ENCODE measurements around the gene DOCK11. TPM values are rescaled to one million over a fixed set of nuclear protein-coding genes. Genes with fewer than 3 reads are reported as not detected.

Gene DOCK11
- total RNA-seq, 1 donor from 2014 or later, result 56.0 TPM

GRCh38 chrX:118723376-118723775 is 227.8 kb downstream of the DOCK11 start:
- peak overlapping the region; percentile 69 for H3K4me3 Mint-ChIP-seq
- POLR2A ChIA-PET, result no interaction called here
- no peak for DNase-seq

GRCh38 chrX:118724365-118724764 is 228.8 kb downstream of the DOCK11 start:
- ATAC-seq (ENCODE audit: low read depth), result peak; percentile 61
- no peaks in the 10 kb centered on the region for H3K36me3 Mint-ChIP-seq (ENCODE audit: low read depth)
- peaks cover 75% of the 10 kb centered on the region for H3K4me1 Mint-ChIP-seq
- intact Hi-C loops (cut with micrococcal nuclease), result loop anchor here (1.0 kb wide), 1 partner anchor 28 kb away; no protein-coding TSS in a partner anchor
- no peaks in the 10 kb centered on the region for H3K9me3 Mint-ChIP-seq
- ChIA-PET POLR2A (no interaction called here), CTCF (no interaction called here)
- H3K4me3 Mint-ChIP-seq, result peak overlapping the region; percentile 69
- H3K27ac Mint-ChIP-seq, result peak overlapping the region; percentile 83
- peak; percentile 18 for DNase-seq
- no peak for TF ChIP-seq CTCF (IDR thresholded peaks at IDR 0.05)
- H3K27me3 Mint-ChIP-seq, result no peaks in the 10 kb centered on the region

More at GRCh38 chrX:118723376-118723775, 227.8 kb downstream of the DOCK11 start:
- intact Hi-C loops (cut with micrococcal nuclease), result no loop called here
- CTCF ChIA-PET, result no interaction called here
- H3K27ac Mint-ChIP-seq, result peak overlapping the region; percentile 83
- H3K9me3 Mint-ChIP-seq, result no peaks in the 10 kb centered on the region
- no peaks in the 10 kb centered on the region for H3K36me3 Mint-ChIP-seq (ENCODE audit: low read depth)
- no peaks in the 10 kb centered on the region for H3K27me3 Mint-ChIP-seq
- TF ChIP-seq CTCF (IDR thresholded peaks at IDR 0.05), result no peak
- peaks cover 75% of the 10 kb centered on the region for H3K4me1 Mint-ChIP-seq
- ATAC-seq (ENCODE audit: low read depth), result no peak

- ChIA-PET POLR2A (no interaction called here), CTCF (no interaction called here)
- Mint-ChIP-seq H3K4me3 (peak overlapping the region; percentile 69), H3K27ac (peak overlapping the region; percentile 83), H3K36me3 (ENCODE audit: low read depth) (no peaks in the 10 kb centered on the region), H3K4me1 (peaks cover 74% of the 10 kb centered on the region), H3K27me3 (no peaks in the 10 kb centered on the region), H3K9me3 (no peaks in the 10 kb centered on the region)
- TF ChIP-seq CTCF (IDR thresholded peaks at IDR 0.05), result no peak
- peak; percentile 13 for ATAC-seq (ENCODE audit: low read depth)
- intact Hi-C loops (cut with micrococcal nuclease), result loop anchor here (1.0 kb wide), 1 partner anchor 28 kb away; no protein-coding TSS in a partner anchor
- no peak for DNase-seq
Measured at GRCh38 chrX:118724775-118725174, 229.2 kb downstream of the DOCK11 start.

- DNase-seq (no peak), ATAC-seq (ENCODE audit: low read depth) (no peak)
- H3K27ac Mint-ChIP-seq, result no peak overlapping the region
- no peaks in the 10 kb centered on the region for H3K9me3 Mint-ChIP-seq
- H3K27me3 Mint-ChIP-seq, result no peaks in the 10 kb centered on the region
- CTCF ChIA-PET, result no interaction called here
- peaks cover 74% of the 10 kb centered on the region for H3K4me1 Mint-ChIP-seq
- POLR2A ChIA-PET, result no interaction called here
- H3K36me3 Mint-ChIP-seq (ENCODE audit: low read depth), result no peaks in the 10 kb centered on the region
- peak overlapping the region; percentile 65 for H3K4me3 Mint-ChIP-seq
- TF ChIP-seq CTCF (IDR thresholded peaks at IDR 0.05), result no peak
- intact Hi-C loops (cut with micrococcal nuclease), result loop anchor here (2.0 kb wide), 1 partner anchor 44 kb away; no protein-coding TSS in a partner anchor
Measured at GRCh38 chrX:118726396-118726795, 230.8 kb downstream of the DOCK11 start.

GRCh38 chrX:118726887-118727685 is 231.5 kb downstream of the DOCK11 start, which contains the start of gene IL13RA1:
Gene IL13RA1 (plus strand): TSS chrX:118727606. CDS start chrX:118727639, 33 bp downstream.
- peak; percentile 21 for ATAC-seq (ENCODE audit: low read depth)
- H3K4me3 Mint-ChIP-seq, result peak within 1 kb of the TSS; percentile 81
- no peaks in the 10 kb centered on the region for H3K9me3 Mint-ChIP-seq
- H3K36me3 Mint-ChIP-seq (ENCODE audit: low read depth), result no peaks in the 10 kb centered on the region
- peaks cover 71% of the 10 kb centered on the region for H3K4me1 Mint-ChIP-seq
- POLR2A ChIA-PET, result interaction anchor here (0.6 kb wide), 1 partner anchor 25 kb away, joined by 3 read pairs; no protein-coding TSS in a partner anchor
- DNase-seq, result peak; percentile 32
- no peak for TF ChIP-seq CTCF (IDR thresholded peaks at IDR 0.05)
- CTCF ChIA-PET, result no interaction called here
- peak within 1 kb of the TSS; percentile 59 for H3K27ac Mint-ChIP-seq
- intact Hi-C loops (cut with micrococcal nuclease), result loop anchor here (2.0 kb wide), 1 partner anchor 44 kb away; no protein-coding TSS in a partner anchor
- H3K27me3 Mint-ChIP-seq, result no peaks in the 10 kb centered on the region
